ENCODE data around the gene SCN5A. TPM values are rescaled to one million over a fixed set of nuclear protein-coding genes. Genes with fewer than 3 reads are reported as not detected.

Gene SCN5A
- total RNA-seq, 4 donors from 2014 or later: 0.39 to 0.42 TPM; not detected in 2

Other genes with a start within 250 kb of the SCN5A start
- gene ACVR2B, start 195.8 kb downstream of the SCN5A start, total RNA-seq: 1 to 10 TPM; 2.5 to 6.0 (median 3.8) TPM
- 1 to 10 TPM in 3 of 4 donors, under 1 TPM in 1; 0.34 to 3.9 (median 3.1) TPM for gene EXOG, start 153.3 kb downstream of the SCN5A start, total RNA-seq
- gene SCN10A, start 166.5 kb upstream of the SCN5A start, total RNA-seq: not detected